Stimulated activated CD4-positive, alpha-beta T cell treated with anti-CD3 and anti-CD28 coated beads, Interleukin-1b, Interleukin-23, amount 100 ng/mL, for 4 hours (primary cell): Measurements from ENCODE around the gene TGIF2LX.
"Not testable (repeated sequence)": the region's sequence is repeated elsewhere in the genome, so short reads cannot be mapped to it uniquely, and the experiment has no call there.

Experiments used
- DNase-seq, 2 donors: peaks; one replicate each; pipeline ENCODE4 v3.0.0-alpha.2; 2020; ENCODE audit warnings: low read depth in 2 of 2

The TGIF2LX gene

DNA sequence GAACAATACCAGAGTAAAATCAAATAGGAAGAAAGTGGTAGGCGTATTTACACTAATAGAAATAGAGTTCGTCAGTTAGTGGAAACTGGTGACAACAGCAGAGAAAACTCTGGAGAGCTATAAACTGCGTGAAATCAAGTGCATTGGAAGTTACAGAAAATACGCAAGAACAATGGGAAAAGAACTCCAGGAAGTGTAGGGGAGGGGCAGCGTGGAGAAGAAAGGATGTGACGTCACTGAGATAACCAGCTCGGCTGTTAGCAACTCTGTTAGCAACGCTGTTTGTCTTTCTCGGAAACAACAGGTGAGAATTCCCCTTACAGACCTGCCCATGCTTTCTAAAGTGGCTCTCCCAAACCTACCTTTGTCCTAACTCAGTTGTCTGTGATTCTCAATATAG is at the start of gene TGIF2LX:
TGIF2LX (plus strand) TSS at position 244 of the 400 bp plus-strand sequence. CDS start 178 bp downstream, outside the sequence.
- DNase-seq, result not testable (repeated sequence)

GRCh38 chrX:89922338-89922934 is 728 bp downstream of the TGIF2LX start:
- DNase-seq, result not testable (repeated sequence)

GRCh38 chrX:89943077-89943476 is 21.4 kb downstream of the TGIF2LX start:
- DNase-seq, result not testable (repeated sequence)

DNA sequence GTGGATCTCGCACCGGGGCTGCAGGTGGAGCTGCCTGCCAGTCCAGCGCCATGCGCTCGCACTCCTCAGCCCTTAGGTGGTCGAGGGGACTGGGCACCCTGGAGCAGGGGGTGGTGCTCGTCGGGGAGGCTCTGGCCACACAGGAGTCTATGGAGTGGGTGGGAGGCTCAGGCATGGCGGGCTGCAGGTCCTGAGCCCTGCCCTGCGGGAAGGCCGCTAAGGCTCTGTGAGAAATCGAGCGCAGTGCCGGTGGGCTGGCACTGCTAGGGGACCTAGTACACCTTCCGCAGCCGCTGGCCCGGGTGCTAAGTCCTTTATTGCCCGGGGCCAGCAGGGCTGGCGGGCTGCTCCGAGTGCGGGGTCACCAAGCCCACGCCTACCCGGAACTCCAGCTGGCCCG is 43.9 kb downstream of the TGIF2LX start:
- DNase-seq, result not testable (repeated sequence)
